Right lobe of liver (tissue), 6 donors: ENCODE data around the gene FAM98B. TPM values are rescaled to one million over a fixed set of nuclear protein-coding genes. Genes with fewer than 3 reads are reported as not detected.

Experiments used
- ATAC-seq, 4 donors: fragments of 200-7000 bp; cut with Tn5 transposase; one replicate each; pipeline ENCODE4 v1.9.1; 2020; ENCODE audit warnings: mild to moderate bottlenecking in 4 of 4, moderate library complexity in 4 of 4
- DNase-seq, 3 donors: peaks; one replicate each; pipeline ENCODE4 v3.0.0-alpha.2; 2020
- H3K27ac ChIP-seq, 3 donors: fragments of 200-600 bp; one replicate each; pipeline ENCODE4 v1.8.0; 2022
- H3K27me3 ChIP-seq, 2 donors: fragments of 200-600 bp; one replicate each; pipeline ENCODE4 v1.8.0; 2022
- H3K36me3 ChIP-seq, 4 donors: fragments of 200-600 bp; sonication (generic) in 1 of 4; one replicate each; pipeline versions ENCODE4 v1.5.1 to v1.8.0; 2017 to 2022; ENCODE audit warnings: control low read depth in 1 of 4
- H3K4me1 ChIP-seq, 4 donors: fragments of 200-600 bp; sonication (generic) in 1 of 4; one replicate each; pipeline versions ENCODE4 v1.5.1 to v1.8.0; 2017 to 2022; ENCODE audit warnings: control low read depth in 1 of 4
- H3K4me3 ChIP-seq, 3 donors: fragments of 200-600 bp; one replicate each; pipeline ENCODE4 v1.8.0; 2022
- H3K9me3 ChIP-seq, 4 donors: fragments of 200-600 bp; sonication (generic) in 1 of 4; one replicate each; pipeline versions ENCODE4 v1.5.1 to v1.8.0; 2017 to 2022; ENCODE audit warnings: control low read depth in 1 of 4
- CTCF ChIP-seq, 4 donors: fragments of 200-600 bp in 3 of 4; fragments of 450-650 bp in 1 of 4; IDR thresholded peaks; one replicate each; pipeline versions ENCODE4 v1.5.1 to v1.8.0; 2016 to 2022; ENCODE audit warnings: antibody characterized with exemption in 4 of 4, mild to moderate bottlenecking in 2 of 4
- POLR2A ChIP-seq: fragments of 450-650 bp; IDR thresholded peaks from one replicate; pipeline ENCODE4 v1.6.1; 2017; ENCODE audit warnings: antibody characterized with exemption, mild to moderate bottlenecking
- WGBS: methylation state at CpG from one replicate; pipeline ENCODE4 v1.1.6; 2018; ENCODE audit warnings: low coverage, low lambda C conversion rate; ENCODE audit not compliant: insufficient coverage; ENCODE audit errors: missing lambda C conversion rate; 5-methylcytosine and 5-hydroxymethylcytosine counted together
- intact Hi-C, 2 donors: fragments of 100-400 bp; cut with DNase I; formaldehyde crosslinking; loops; one replicate each; pipeline versions ENCODE4 v1.11.2 to v1.14.1; 2022
- total RNA-seq, 6 experiments: library from RNA; depleted of rRNA in 2 of 6; stranded (reverse); fragments of >200 nt in 2 of 6; fragmentation: NEBNext Ultra II Directional in 3 of 6; extraction: Animal tissue kit (Norgen Biotek cat#: 25700) in 3 of 6; gene quantifications; one replicate each; pipeline versions ENCODE4 v1.1.0 to v1.2.4, GENCODE V29; 2016 to 2023
- donor health status: DM: no; HTN: yes; CAD: no.
- donor health status: DM: no; HTN: no; CAD: no.
- donor health status: DM: no; HTN: no; CAD: no.
- donor health status: DM: no; HTN: yes; CAD: no.
- donor health status: DM: no; HTN: yes; CAD: no.

The FAM98B gene
- total RNA-seq, 6 experiments from 2014 or later = 2.6 to 7.6 (median 5.5) TPM

DNA sequence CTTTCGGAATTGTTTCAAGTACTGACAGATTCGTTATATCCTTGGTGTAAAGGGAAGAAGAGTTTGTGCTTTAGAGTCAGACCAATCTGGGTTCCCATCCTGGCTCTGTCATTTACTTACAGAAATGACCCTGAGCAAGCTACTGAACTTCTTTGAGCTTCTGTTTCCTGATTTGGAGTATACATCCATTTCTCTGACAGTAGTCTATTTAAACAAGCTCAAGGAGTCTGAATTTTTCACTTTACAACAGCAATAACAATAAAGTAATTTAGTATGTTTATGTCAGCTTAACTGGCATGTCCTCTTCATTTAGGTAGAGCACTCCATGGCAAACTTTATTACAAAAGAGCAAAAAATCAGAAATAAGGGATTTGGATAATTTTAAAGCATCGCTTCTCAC lies 27.8 kb downstream of the FAM98B start:
- ATAC-seq (no peak), DNase-seq (no peak)
- Histone ChIP-seq H3K27ac (no peak overlapping the region), H3K9me3 (no peaks in the 10 kb centered on the region), H3K36me3 (peaks cover 0 to 7% (median 0%) of the 10 kb centered on the region in 4 donors), H3K27me3 (no peaks in the 10 kb centered on the region), H3K4me3 (no peak overlapping the region), H3K4me1 (no peaks in the 10 kb centered on the region)
- intact Hi-C loops = no loop called here
- 95% methylated on average over 3 of the region's 3 CpGs for WGBS
- TF ChIP-seq CTCF (IDR thresholded peaks at IDR 0.05) (no peak), POLR2A (no peak)

DNA sequence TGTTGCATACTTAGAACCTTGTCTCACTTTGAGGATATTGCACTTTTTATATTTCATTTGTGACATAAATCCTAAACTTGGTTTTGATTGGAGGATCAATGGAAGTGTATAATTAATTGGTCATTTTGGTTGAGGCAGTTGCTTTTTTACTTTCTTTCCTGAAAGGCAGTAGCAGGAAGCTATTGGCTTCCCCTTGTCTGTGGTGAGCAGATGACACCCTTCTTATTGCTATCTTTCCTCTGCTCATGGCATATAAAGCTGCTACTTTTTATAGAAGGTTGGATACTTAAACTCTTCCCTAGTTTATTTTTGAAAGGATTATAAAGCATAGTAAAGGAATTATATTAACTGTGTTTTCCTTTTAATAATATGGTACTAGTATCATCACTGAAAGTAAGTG lies 28.6 kb downstream of the FAM98B start:
- Histone ChIP-seq H3K4me3 (no peak overlapping the region), H3K4me1 (no peaks in the 10 kb centered on the region), H3K27me3 (no peaks in the 10 kb centered on the region), H3K36me3 (peaks cover 0 to 7% (median 0%) of the 10 kb centered on the region in 4 donors), H3K27ac (no peak overlapping the region), H3K9me3 (no peaks in the 10 kb centered on the region)
- no peak for TF ChIP-seq POLR2A
- no peak for TF ChIP-seq CTCF (IDR thresholded peaks at IDR 0.05)
- ATAC-seq (no peak), DNase-seq (no peak)
- intact Hi-C loops = no loop called here

DNA sequence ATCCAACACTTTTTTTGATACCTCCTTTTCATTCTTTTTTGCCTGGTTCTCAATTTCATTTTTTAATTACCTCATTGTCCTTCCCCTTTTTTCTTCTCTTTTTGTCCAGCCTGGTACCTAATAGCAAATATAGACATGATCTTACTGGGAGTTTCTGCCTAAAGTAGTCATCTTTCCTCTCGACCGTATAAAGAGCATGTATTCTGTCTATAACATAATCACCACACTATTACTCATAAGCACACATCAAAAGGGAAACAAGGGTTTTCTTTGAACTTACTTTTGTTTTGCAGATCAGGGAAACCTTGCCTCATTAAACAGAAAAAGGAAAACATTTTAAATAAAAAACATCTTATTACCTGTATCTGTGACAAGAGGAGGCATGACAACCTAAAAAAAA lies 33.0 kb downstream of the FAM98B start:
- H3K36me3 ChIP-seq = no peaks in the 10 kb centered on the region
- no peak overlapping the region for H3K4me3 ChIP-seq
- TF ChIP-seq CTCF (IDR thresholded peaks at IDR 0.05) = no peak
- TF ChIP-seq POLR2A = no peak

GRCh38 chr15:38487378-38487777 lies 33.5 kb downstream of the FAM98B start:
- H3K27ac ChIP-seq = no peak overlapping the region
- 100% methylated on average over 1 of the region's 1 CpG for WGBS

More for the DNA sequence above, 33.0 kb downstream of the FAM98B start:
- H3K9me3 ChIP-seq = no peaks in the 10 kb centered on the region
- H3K4me1 ChIP-seq = no peaks in the 10 kb centered on the region
- no peak for ATAC-seq
- H3K27me3 ChIP-seq = no peaks in the 10 kb centered on the region
- DNase-seq = no peak
- intact Hi-C loops = no loop called here
- 68% methylated on average over 2 of the region's 2 CpGs for WGBS
- H3K27ac ChIP-seq = no peak overlapping the region

More at GRCh38 chr15:38487378-38487777, 33.5 kb downstream of the FAM98B start:
- TF ChIP-seq POLR2A (no peak), CTCF (IDR thresholded peaks at IDR 0.05) (no peak)
- Histone ChIP-seq H3K4me3 (no peak overlapping the region), H3K36me3 (no peaks in the 10 kb centered on the region), H3K27me3 (no peaks in the 10 kb centered on the region), H3K9me3 (no peaks in the 10 kb centered on the region), H3K4me1 (no peaks in the 10 kb centered on the region)
- DNase-seq = no peak
- intact Hi-C loops = no loop called here
- ATAC-seq = no peak
